HG03354 (cell line): ENCODE data around the gene CTCFL.

ENCODE experiments used
- ATAC-seq: cut with Tn5 transposase; IDR thresholded peaks from one replicate; pipeline ENCODE4 v1.9.1; 2021; ENCODE audit warnings: mild to moderate bottlenecking; ENCODE audit not compliant: unreplicated experiment, poor library complexity, severe bottlenecking

The CTCFL gene

GRCh38 chr20:57560554-57561355, 35.8 kb upstream of the CTCFL start, which contains the start of gene PCK1:
PCK1 (plus strand) TSS chr20:57561110; CDS start chr20:57561412, 302 bp downstream.
- no peak for ATAC-seq

GRCh38 chr20:57559658-57560553, 35.0 kb upstream of the CTCFL start:
- ATAC-seq, result no peak

GRCh38 chr20:57559289-57559634, 34.3 kb upstream of the CTCFL start:
- ATAC-seq, result no peak

- no peak for ATAC-seq
Measured at GRCh38 chr20:57558614-57559288, 33.8 kb upstream of the CTCFL start.

- ATAC-seq, result no peak
Measured at GRCh38 chr20:57557926-57558613, 33.1 kb upstream of the CTCFL start.

- no peak for ATAC-seq
Measured at GRCh38 chr20:57556980-57557274, 32.0 kb upstream of the CTCFL start.

GRCh38 chr20:57555457-57556184, 30.7 kb upstream of the CTCFL start:
- no peak for ATAC-seq

GRCh38 chr20:57553376-57554018, 28.6 kb upstream of the CTCFL start:
- no peak for ATAC-seq

GRCh38 chr20:57552471-57552870, 27.5 kb upstream of the CTCFL start:
- ATAC-seq, result no peak

- ATAC-seq, result no peak
Measured at GRCh38 chr20:57548177-57549058, 23.5 kb upstream of the CTCFL start.

- ATAC-seq, result no peak
Measured at GRCh38 chr20:57546956-57547649, 22.2 kb upstream of the CTCFL start.

- no peak for ATAC-seq
Measured at GRCh38 chr20:57545927-57546662, 21.2 kb upstream of the CTCFL start.

- ATAC-seq, result no peak
Measured at GRCh38 chr20:57544838-57545564, 20.1 kb upstream of the CTCFL start.

GRCh38 chr20:57543754-57544153, 18.8 kb upstream of the CTCFL start:
- no peak for ATAC-seq

GRCh38 chr20:57540890-57541580, 16.1 kb upstream of the CTCFL start:
- ATAC-seq, result no peak

- no peak for ATAC-seq
Measured at GRCh38 chr20:57539889-57540288, 14.9 kb upstream of the CTCFL start.
